Loucy (cell line): ENCODE data around the gene UBA52.

ENCODE experiments used
- EZH2phosphoT487 ChIP-seq: fragments of 200-600 bp; IDR thresholded peaks from 2 replicates; pipeline ENCODE4 v1.6.1; 2018; ENCODE audit warnings: antibody characterized with exemption, mild to moderate bottlenecking, moderate library complexity, borderline replicate concordance
- TF ChIP-seq, protein P1 (sequence below): fragments of 200-600 bp; sonication (generic); conservative IDR thresholded peaks from 2 replicates; pipeline ENCODE4 v1.5.1; 2014; ENCODE audit warnings: mild to moderate bottlenecking, antibody characterized with exemption, low read length

DNA sequence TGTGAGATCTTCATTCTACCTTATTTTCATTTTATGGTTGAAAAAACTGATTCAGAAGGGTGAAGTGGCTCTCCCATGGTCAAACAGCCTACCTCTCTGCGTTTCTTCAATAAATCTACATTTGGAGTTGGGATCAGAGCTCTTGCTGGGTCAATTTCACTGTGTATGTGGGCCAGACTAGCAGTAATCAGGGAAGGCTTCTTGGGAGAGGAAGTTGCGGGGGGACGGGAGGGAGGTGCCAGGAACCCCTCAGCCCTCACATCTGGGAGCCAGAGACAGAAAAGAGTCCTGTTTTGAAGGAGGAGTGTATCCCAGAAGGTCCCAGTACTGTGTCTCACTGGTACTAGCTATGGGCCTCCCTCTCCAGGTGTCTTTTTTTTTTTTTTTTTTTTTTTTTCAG, 13.1 kb upstream of the UBA52 start:
- TF ChIP-seq, protein P1, sequence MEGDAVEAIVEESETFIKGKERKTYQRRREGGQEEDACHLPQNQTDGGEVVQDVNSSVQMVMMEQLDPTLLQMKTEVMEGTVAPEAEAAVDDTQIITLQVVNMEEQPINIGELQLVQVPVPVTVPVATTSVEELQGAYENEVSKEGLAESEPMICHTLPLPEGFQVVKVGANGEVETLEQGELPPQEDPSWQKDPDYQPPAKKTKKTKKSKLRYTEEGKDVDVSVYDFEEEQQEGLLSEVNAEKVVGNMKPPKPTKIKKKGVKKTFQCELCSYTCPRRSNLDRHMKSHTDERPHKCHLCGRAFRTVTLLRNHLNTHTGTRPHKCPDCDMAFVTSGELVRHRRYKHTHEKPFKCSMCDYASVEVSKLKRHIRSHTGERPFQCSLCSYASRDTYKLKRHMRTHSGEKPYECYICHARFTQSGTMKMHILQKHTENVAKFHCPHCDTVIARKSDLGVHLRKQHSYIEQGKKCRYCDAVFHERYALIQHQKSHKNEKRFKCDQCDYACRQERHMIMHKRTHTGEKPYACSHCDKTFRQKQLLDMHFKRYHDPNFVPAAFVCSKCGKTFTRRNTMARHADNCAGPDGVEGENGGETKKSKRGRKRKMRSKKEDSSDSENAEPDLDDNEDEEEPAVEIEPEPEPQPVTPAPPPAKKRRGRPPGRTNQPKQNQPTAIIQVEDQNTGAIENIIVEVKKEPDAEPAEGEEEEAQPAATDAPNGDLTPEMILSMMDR, result no peak
- TF ChIP-seq EZH2phosphoT487, result no peak
